Rectal smooth muscle tissue (tissue), 1 donor: ENCODE measurements around the gene CCDC28A.
A peak's percentile ranks its signal among the peaks of the same experiment; 100 is the strongest.
"Not testable (repeated sequence)": the region's sequence is repeated elsewhere in the genome, so short reads cannot be mapped to it uniquely, and the experiment has no call there.

Experiments
- H3K27ac ChIP-seq: one replicate; pipeline ENCODE4 v1.7.0; 2013; ENCODE audit warnings: low read depth, low read length, inconsistent platforms
- H3K27me3 ChIP-seq: one replicate; pipeline ENCODE4 v1.7.0; 2013; ENCODE audit warnings: low read length; ENCODE audit not compliant: control insufficient read depth, insufficient read depth
- H3K36me3 ChIP-seq: one replicate; pipeline ENCODE4 v1.7.0; 2013; ENCODE audit warnings: low read length; ENCODE audit not compliant: control insufficient read depth, insufficient read depth
- H3K4me1 ChIP-seq: one replicate; pipeline ENCODE4 v1.7.0; 2013; ENCODE audit warnings: low read length; ENCODE audit not compliant: control insufficient read depth, insufficient read depth
- H3K4me3 ChIP-seq: one replicate; pipeline ENCODE4 v1.7.0; 2013; ENCODE audit warnings: low read length
- H3K9ac ChIP-seq: one replicate; pipeline ENCODE4 v1.7.0; 2013; ENCODE audit warnings: low read length

The CCDC28A gene

DNA sequence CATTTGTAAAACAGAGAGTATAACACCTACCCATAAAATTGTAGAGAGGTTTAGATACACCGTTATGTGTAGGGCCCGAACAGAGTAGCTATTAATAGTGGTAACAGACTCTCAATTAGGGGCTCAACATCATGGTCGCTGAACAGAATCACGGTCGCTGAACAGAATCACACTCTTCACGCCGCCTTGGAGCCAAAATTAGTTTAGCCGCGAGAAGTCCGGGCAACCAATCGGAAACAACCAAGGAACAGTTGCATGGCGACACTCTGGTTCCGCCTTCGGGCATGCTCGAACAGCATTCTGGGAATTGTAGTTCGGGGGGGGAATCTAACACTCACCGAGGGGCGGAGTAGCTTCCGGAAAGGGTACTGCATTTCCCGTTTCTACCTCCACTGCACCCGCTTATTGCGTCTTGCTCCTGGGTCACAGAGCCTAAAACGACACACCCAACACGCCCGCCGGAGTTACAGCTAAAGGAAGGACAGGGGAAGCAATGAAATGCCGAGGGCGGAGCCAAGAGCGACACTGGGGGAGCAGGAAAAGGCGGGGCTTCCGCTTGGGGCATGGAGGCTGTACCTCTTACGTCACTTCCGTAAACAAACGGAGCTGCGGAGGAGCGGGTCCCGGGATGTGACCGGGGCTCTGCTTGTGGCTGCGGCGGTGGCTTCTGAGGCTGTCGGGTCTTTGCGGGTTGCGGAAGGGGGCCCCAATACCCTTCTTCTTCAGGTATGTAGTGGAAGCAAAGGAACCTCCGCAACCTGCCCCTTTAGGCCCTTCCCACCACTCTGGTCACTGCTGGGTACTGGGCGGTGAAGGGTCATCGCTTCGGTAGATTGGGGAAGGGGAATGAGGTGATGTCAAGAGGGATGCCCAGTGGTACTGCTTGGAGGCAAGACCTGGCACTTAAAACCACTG, at the start of gene CCDC28A:
Gene CCDC28A (plus strand): TSS at position 593 of the 915 bp plus-strand sequence. CDS start 2,352 bp downstream, outside the sequence.
- H3K4me3 ChIP-seq = peak within 1 kb of the TSS; percentile 99
- no peaks in the 10 kb centered on the region for H3K36me3 ChIP-seq
- H3K27me3 ChIP-seq = no peaks in the 10 kb centered on the region
- H3K4me1 ChIP-seq = peaks cover 6% of the 10 kb centered on the region
- peak within 1 kb of the TSS; percentile 99 for H3K27ac ChIP-seq
- H3K9ac ChIP-seq = peak within 1 kb of the TSS; percentile 92

DNA sequence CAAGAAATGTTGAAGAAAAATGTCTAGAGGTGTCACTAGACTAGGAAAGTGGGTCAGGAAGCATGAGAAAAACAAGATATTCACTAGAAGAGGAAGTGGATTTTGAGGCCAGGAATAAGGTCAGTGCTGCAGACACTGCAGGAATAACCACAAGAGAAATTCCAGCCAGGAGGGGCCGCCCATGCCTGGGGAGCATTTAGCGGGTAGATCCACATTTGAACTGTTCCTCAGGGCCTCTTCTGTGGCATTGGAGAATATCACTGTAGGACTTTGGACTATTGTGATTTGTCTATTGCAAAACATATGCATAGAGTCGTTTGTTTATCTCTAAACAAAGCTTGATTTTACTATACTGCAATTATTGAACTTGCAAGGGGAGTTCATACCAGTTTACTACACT, 49.6 kb upstream of the CCDC28A start:
- no peaks in the 10 kb centered on the region for H3K36me3 ChIP-seq
- H3K4me3 ChIP-seq = no peak overlapping the region
- no peak overlapping the region for H3K9ac ChIP-seq
- H3K27ac ChIP-seq = no peak overlapping the region
- H3K27me3 ChIP-seq = no peaks in the 10 kb centered on the region
- H3K4me1 ChIP-seq = no peaks in the 10 kb centered on the region

DNA sequence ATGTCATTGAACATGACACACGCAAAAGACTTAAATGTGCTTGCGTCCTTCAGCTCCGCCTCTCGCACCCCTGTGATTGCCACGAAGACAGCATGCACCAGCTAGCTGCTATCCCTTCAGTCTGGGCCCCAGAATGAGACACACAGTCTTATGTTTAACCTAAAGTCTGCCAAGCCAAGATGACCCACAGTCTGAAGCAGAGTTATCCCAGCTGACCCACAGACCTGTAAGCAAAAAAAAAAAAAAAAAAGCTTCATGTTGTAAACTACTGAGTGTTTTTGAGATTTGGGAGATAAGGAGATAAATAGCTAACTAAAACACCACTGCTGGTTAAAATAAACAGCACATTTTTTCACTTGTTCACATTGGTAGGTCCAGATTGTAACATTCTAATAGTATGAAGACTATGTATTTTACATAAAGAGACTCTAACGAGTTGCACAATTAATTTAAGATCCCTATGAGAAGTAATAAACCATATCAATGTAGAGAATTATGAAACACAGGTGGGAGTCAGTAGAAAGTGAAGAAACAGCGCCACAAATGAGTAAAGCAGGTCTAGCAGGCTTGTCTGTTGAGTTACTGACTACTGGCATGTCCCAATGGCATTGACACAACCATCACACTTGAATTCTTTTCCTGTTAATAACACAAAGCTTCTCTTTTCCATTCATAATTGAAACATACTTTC, 47.4 kb upstream of the CCDC28A start:
- Histone ChIP-seq H3K27me3 (no peaks in the 10 kb centered on the region), H3K27ac (no peak overlapping the region), H3K4me3 (no peak overlapping the region), H3K9ac (no peak overlapping the region), H3K4me1 (no peaks in the 10 kb centered on the region), H3K36me3 (no peaks in the 10 kb centered on the region)

DNA sequence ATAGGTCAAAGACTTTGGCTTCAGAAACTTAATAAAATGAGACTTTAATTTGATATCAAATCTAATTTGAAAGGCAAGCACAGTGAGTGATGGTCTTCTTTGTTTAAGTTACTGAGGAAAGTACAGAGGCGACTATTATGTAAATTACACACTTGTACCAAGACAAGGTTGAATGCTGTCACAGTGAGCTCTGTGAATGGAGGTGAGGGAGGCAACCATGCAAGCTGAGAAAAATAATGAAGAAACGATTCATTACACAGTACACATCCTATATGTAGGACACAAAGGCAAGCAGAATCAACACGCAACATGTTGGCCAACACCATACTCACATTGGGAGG, 46.8 kb upstream of the CCDC28A start:
- Histone ChIP-seq H3K4me1 (no peaks in the 10 kb centered on the region), H3K4me3 (no peak overlapping the region), H3K9ac (no peak overlapping the region), H3K36me3 (no peaks in the 10 kb centered on the region), H3K27me3 (no peaks in the 10 kb centered on the region), H3K27ac (no peak overlapping the region)

DNA sequence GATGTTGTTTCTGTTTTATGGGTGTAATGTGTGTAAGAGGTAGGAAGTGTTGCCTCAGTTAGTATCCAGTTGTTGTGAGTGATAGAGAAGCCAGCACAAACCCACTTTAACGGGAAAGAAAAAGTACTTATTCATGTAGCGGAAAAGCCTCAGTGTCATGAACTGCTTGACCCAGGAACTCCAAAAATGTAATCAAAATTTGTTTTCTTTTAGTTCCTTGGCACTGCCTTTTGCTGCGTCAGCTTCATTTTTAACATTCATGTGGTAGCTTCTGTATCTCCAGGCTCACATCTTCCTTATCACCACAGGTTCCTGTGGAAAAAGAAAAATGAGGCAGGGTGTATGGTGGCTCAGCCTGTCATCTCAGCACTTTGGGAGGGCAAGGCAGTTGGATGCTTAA, 46.4 kb upstream of the CCDC28A start:
- Histone ChIP-seq H3K36me3 (no peaks in the 10 kb centered on the region), H3K9ac (no peak overlapping the region), H3K27ac (no peak overlapping the region)

DNA sequence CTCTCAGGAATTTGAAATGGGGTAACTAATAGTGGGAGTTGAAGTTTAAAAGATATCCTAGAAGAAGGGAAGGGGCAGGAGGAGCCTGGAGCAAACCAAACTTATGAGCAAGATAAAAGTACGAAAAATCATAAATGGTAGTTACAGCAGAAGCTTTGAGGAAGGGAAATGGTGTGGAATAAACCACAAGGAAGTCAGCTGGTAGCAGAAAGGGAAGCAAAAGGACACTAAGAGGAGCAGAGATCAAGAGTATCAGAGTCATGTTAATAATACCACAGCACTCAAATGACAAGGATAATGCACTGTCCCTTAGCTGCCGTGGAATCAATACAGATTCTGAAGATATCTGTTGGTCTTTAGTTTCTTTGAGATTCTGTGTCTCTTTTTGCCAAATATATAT, 44.9 kb upstream of the CCDC28A start:
- Histone ChIP-seq H3K27me3 (no peaks in the 10 kb centered on the region), H3K36me3 (no peaks in the 10 kb centered on the region), H3K4me1 (no peaks in the 10 kb centered on the region), H3K4me3 (no peak overlapping the region), H3K9ac (no peak overlapping the region), H3K27ac (no peak overlapping the region)

More for the DNA sequence above, 46.4 kb upstream of the CCDC28A start:
- no peak overlapping the region for H3K4me3 ChIP-seq
- H3K4me1 ChIP-seq = no peaks in the 10 kb centered on the region
- no peaks in the 10 kb centered on the region for H3K27me3 ChIP-seq

DNA sequence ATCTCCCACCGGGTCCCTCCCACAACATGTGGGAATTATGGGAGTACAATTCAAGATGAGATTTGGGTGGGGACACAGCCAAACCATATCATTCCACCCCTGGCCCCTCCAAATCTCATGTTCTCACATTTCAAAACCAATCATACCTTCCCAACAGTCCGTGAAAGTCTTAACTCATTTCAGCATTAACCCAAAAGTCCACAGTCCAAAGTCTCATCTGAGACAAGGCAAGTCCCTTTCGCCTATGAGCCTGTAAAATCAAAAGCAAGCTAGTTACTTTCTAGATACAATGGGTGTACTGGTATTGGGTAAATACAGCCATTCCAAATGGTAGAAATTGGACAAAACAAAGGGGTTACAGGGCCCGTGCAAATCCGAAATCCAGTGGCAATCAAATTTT, 43.5 kb upstream of the CCDC28A start:
- not testable (repeated sequence) for H3K9ac ChIP-seq, H3K27ac ChIP-seq, H3K4me3 ChIP-seq, H3K4me1 ChIP-seq, H3K36me3 ChIP-seq, H3K27me3 ChIP-seq

DNA sequence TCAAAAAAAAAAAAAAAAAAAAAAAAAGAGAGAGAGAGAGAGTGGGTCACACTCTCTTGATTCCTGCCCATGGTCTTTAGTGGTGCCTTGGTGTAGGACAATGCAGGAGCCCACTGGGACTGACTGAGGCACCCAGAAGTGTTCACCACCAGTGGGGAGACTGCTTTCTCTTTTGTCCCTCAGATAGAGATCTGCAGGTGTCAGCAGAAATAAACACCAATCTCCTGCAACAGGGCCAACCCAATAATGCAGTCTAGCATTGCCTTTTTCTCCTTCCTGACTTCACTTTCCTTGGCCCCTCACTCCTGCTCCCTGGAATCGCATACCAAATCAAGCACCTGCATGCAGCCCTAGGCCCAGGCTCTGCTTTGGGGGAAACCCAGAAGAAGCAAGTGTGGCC, 39.0 kb upstream of the CCDC28A start:
- no peak overlapping the region for H3K4me3 ChIP-seq
- H3K27me3 ChIP-seq = no peaks in the 10 kb centered on the region
- no peaks in the 10 kb centered on the region for H3K36me3 ChIP-seq
- H3K4me1 ChIP-seq = no peaks in the 10 kb centered on the region
- no peak overlapping the region for H3K9ac ChIP-seq
- H3K27ac ChIP-seq = no peak overlapping the region

DNA sequence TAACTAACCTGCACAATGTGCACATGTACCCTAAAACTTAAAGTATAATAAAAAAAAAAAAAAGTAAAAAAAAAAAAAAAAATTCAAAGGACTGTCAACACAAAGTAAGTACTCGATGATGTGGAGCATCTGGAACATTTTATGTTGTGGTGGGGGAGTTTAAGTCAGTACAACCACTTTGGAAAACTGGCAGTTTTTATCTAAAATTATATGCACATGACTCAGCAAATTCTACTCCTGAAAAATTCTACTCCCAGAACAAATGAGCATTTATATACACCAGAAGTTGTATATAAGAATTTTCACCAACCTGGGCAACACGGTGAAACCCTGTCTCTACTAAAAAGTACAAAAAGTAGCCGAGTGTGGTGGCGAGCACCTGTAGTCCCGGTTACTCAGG, 36.9 kb upstream of the CCDC28A start:
- no peak overlapping the region for H3K4me3 ChIP-seq
- H3K4me1 ChIP-seq = no peaks in the 10 kb centered on the region
- H3K9ac ChIP-seq = no peak overlapping the region
- no peaks in the 10 kb centered on the region for H3K27me3 ChIP-seq
- no peaks in the 10 kb centered on the region for H3K36me3 ChIP-seq
- H3K27ac ChIP-seq = no peak overlapping the region

DNA sequence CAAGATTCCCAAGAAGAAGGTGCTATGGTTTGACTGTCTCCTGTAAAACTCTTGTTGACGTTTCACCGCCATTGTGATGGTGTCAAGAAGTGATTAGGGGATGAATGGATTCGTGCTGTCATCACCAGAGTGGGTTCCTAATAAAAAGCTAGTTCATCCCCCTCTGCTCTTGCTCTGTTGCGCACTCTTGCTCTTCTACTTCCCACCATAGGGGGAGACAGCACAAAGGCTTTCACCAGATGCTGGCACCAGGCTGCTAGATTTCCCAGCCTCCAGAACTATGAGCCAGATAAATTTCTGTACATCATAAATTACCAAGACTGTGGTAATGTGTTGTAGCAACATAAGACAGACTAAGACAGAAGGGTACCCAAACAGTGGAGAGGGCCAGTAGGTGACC, 21.6 kb upstream of the CCDC28A start:
- H3K4me1 ChIP-seq = no peaks in the 10 kb centered on the region
- H3K4me3 ChIP-seq = no peak overlapping the region
- H3K27ac ChIP-seq = no peak overlapping the region
- no peaks in the 10 kb centered on the region for H3K36me3 ChIP-seq
- no peaks in the 10 kb centered on the region for H3K27me3 ChIP-seq
- H3K9ac ChIP-seq = no peak overlapping the region

DNA sequence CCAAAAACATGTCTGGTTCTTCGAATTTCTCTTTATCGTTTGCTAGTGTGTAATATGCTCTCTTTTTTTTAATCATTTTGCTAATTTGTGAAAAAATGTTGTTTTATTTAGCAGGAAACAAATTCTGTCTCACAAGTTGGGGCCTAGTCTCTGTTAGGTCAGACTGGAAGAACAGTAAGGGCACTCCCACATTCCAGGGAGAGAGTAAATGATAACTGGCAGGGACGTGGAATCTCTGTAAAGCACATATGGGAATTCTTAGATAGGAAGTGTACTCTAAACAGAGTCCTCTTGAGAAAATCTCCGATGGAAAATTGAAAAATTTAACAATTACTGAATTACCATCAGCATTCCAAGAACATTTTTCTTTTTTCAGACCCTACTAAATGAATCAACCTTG, 16.4 kb upstream of the CCDC28A start:
- Histone ChIP-seq H3K9ac (no peak overlapping the region), H3K4me3 (no peak overlapping the region), H3K27ac (no peak overlapping the region), H3K27me3 (no peaks in the 10 kb centered on the region), H3K36me3 (no peaks in the 10 kb centered on the region), H3K4me1 (no peaks in the 10 kb centered on the region)

DNA sequence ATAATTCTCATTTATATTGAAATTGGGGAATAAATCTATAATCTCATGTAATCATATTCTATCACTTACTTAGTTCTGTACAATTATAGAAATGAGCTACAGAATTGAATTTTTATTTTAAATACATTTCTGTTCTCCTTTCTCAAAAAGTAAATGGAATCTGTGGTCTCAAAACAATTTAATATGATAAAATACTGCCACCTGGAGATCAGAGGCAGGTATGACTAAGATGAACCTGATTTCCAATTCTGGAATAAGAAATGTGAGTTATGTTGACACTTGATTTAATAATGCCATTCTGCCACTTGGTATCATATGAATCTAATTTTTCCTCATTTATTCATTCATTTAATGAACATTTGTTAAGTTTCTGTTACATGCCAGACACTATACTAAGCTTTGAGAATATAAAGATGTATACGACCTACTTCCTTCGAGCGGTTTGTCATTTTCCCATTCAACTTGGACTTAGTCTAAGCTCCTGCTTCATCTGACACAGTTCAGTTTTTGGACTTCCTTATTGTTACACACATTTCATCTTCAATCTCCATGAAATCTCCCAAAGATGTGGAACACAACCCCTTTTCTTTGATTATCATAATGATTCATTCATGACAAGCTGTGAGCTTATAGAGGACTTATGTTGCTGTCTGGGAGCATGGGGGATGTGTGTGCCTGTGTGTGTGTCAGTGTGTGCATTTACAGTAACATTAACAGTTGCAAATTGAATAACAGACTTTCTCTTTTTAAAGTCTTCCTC, 7.5 kb upstream of the CCDC28A start:
- Histone ChIP-seq H3K36me3 (no peaks in the 10 kb centered on the region), H3K27ac (no peak overlapping the region), H3K4me1 (no peaks in the 10 kb centered on the region), H3K9ac (no peak overlapping the region), H3K4me3 (no peak overlapping the region), H3K27me3 (no peaks in the 10 kb centered on the region)
